Stimulated activated CD8-positive, alpha-beta memory T cell treated with anti-CD3 and anti-CD28 coated beads, Interleukin-4, amount 100 ng/mL, for 48 hours (primary cell): ENCODE data around the gene SMPD1.
"Not testable (repeated sequence)": the region's sequence is repeated elsewhere in the genome, so short reads cannot be mapped to it uniquely, and the experiment has no call there.

ENCODE experiments used
- DNase-seq: peaks from one replicate; pipeline ENCODE4 v3.0.0-alpha.2; 2020

SMPD1 gene

DNA sequence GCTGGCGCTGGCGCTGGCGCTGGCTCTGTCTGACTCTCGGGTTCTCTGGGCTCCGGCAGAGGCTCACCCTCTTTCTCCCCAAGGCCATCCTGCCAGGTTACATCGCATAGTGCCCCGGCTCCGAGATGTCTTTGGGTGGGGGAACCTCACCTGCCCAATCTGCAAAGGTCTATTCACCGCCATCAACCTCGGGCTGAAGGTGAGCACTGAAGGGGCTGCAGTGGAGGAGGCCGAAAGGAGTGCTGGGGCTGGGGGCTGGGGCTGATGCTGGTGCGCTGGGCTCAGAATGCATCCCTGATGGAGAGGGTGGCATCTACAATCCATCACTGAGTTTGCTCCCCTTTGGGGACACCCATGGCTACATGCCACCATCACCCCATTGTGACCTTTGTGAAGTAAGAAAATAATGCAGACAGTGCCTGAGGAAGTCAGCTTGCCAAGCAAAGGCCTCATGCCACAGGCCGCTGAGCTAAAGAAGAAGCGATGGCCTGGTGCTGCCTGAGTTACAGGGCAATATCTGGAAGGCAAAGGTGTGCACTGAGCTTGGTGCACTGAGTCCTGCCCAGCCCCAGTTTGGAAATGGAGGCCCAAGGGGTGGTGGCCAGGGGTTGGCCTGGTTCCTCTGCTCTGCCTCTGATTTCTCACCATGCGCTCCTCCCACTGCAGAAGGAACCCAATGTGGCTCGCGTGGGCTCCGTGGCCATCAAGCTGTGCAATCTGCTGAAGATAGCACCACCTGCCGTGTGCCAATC lies 620 bp downstream of the SMPD1 start:
- DNase-seq: no peak

DNA sequence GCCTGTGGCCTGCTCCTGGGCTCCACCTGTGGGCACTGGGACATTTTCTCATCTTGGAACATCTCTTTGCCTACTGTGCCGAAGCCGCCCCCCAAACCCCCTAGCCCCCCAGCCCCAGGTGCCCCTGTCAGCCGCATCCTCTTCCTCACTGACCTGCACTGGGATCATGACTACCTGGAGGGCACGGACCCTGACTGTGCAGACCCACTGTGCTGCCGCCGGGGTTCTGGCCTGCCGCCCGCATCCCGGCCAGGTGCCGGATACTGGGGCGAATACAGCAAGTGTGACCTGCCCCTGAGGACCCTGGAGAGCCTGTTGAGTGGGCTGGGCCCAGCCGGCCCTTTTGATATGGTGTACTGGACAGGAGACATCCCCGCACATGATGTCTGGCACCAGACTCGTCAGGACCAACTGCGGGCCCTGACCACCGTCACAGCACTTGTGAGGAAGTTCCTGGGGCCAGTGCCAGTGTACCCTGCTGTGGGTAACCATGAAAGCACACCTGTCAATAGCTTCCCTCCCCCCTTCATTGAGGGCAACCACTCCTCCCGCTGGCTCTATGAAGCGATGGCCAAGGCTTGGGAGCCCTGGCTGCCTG lies 1.4 kb downstream of the SMPD1 start:
- DNase-seq: no peak

DNA sequence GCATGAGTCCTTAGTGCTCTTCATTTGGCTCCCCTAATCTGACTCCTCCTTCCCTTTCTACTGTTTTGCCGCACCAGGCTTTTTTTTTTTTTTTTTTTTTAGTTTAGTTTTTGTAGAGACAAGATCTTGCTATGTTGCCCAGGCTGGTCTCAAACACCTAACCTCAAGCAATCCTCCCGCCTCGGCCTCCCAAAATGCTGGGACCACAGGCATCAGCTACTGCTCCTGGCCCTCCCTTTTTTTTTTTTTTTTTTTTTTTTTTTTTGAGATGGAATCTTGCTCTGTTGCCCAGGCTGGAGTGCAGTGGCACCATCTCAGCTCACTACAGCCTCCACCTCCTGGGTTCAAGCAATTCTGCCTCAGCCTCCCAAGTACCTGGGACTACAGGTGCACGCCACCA lies 2.0 kb downstream of the SMPD1 start:
- not testable (repeated sequence) for DNase-seq

DNA sequence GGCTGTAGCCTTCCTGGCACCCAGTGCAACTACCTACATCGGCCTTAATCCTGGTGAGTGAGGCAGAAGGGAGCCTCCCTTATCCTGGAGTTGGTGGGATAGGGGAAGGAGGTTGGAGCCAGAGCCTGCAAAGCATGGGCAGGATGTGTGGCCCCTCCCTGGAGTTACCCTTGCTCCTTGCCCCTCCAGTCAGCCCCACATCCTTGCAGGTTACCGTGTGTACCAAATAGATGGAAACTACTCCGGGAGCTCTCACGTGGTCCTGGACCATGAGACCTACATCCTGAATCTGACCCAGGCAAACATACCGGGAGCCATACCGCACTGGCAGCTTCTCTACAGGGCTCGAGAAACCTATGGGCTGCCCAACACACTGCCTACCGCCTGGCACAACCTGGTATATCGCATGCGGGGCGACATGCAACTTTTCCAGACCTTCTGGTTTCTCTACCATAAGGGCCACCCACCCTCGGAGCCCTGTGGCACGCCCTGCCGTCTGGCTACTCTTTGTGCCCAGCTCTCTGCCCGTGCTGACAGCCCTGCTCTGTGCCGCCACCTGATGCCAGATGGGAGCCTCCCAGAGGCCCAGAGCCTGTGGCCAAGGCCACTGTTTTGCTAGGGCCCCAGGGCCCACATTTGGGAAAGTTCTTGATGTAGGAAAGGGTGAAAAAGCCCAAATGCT lies 3.9 kb downstream of the SMPD1 start:
- no peak for DNase-seq

DNA sequence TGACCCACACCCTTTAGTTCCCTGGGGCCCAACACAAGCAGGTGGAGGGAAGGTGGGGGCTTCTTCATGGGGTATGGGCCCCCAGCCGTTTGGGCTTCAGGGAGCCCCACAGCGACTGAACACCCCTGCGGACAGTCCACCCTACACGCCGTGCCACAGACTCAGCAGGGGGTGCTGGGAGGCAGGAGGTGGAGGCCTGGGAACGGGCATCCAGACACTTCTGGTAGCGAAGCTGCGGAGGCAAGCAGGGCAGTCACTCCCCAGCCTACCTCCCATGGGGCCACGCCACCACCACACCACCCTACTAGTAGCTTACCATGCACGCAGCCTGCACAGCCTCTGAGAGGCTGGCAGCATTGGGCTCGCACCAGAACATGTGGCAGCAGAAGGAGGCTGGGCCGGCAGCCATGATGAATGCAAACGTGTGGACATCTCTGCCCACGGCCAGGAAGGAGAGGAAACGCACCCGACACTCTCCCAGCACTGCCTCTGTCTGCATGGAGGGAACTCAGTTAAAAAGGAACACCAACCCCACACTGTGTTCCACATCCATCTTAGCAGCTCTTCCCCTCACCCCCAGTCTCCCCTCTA lies 5.3 kb downstream of the SMPD1 start:
- no peak for DNase-seq

DNA sequence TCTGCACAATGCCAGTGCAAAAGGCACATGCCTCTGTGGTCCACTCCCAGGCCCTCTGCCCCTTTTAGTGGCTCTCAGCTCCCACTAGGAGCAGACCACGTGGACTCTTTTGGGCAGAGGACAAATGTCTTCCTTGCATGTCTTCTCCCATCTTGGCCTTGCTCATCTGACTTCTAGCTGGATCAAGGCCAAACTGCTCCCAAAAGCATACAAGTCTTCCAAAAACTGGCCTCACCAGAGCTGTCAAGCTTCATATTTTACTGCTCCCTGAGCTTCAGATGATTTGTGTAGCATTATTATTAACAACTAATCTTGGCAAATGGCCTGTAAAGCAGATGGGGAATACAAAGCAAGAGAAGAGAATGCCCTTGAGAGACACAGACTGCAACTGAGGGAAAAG lies 6.9 kb downstream of the SMPD1 start:
- no peak for DNase-seq

DNA sequence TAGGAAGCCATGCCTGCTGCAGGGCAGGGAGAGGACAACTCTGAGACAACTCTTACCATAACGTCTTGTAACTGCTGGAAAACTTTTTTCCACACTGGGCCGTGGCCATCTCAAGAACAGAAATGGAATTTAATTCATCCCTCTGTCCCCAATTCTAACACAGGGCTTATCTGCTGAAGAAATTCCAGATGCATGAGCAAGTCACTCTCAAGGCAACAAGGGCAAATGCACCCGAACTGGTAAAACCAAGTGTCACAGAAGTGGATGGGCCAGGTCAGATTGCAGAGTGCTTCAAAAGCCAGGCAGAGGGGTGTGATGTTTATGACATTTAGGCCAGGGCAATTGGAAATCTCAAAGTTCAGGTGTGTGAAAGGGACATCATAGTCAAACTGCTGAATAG lies 7.4 kb downstream of the SMPD1 start:
- DNase-seq: no peak

DNA sequence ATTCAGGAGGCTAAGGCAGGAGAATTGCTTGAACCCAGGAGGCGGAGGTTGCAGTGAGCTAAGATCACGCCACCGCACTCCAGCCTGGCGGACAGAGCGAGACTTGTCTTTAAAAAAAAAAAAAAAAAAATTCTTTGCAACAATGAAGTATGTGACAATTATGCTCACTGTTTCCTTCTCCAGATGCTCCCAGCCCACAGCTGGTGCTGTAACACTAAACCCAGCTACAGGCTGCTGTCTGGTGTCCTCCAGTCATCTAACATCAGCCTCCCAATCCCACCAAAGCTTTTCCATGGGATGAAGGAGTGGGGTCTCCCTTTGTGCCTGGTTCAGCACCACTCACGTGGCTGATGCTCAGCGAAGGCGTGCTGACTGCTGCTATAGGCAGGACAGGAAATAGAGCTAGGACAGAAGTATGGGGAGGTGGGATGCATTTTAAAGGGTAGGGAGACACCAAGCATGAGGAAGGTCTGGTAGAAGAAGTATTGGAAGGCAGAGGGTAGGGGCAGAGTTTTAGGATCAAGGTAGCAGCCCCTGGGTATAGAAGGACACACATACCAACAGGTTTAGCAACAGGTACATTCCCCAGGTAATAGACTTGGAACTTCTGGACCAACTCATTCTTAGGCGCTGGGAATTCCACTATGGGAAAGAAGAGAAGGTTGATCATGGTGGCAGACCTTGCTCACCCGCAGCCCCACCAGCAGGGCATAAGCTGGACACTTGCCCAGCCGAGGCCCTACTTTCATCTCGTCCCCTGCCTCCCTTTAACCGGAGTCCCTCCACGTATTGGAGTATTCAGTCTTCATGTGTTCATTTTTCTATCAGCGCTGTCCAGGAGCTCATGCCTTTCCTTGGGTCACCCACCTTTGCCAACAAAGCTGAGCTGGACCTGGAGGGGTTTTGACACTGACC lies 10.4 kb downstream of the SMPD1 start:
- no peak for DNase-seq

DNA sequence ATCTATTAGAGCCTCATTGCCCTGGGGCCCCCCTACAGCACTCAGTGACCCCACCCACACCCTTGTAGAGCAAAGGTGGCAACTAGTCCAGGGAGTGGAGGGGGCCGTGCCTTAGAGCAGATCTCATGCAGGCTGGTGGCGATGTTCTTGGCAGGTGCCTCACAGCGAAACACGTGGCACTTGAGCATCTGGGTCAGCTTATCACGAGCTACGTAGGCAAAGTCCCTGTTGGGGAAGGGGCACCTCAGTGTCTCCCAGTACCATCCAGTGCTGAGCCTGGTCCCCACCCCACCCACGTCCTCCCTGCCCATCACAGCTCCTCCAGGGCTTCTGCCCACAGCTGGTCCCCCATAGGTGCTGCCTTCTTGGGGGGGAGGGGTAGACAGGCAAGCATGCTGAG lies 11.2 kb downstream of the SMPD1 start:
- no peak for DNase-seq

DNA sequence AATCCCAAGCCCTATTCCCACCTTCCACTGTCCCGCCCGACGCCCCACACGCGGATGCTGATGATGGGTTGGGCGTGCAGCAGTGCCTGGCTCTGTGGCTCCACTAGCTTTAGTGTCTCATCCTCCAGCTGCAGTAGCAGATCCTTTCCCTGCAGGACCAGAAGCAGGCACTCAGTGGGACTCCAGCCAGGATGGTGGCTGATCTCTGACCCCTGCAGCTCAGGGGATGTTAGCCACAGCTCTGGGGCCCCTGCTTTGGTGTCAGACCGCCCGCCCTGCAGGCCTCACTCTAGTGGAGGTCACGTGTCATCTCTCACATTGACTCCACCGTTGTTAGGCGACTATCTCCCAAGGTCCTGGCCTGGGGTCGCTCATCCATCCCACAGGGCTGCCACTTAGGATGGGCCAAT lies 11.8 kb downstream of the SMPD1 start:
- peak; percentile 51 for DNase-seq

DNA sequence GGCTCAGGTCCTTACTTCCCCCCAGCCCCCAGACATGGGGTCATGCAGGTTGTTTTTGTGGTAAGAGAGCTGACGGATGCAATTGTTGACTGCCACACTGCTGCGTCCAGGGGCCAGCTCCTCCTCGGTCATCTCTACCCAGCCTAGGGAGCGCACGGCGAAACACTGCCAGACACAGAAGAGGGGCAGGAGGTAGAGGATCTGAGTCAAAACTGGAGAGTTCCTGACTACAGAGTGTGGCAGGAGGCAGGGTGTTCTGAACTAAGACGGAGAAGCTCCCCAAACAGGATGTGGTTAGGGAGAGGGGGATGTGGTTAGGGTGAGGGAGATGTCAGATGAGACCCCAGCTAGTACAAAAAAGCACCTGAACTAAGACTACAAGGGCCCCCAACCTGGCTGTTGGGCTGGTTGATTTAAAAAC lies 12.3 kb downstream of the SMPD1 start:
- DNase-seq: peak; percentile 75

DNA sequence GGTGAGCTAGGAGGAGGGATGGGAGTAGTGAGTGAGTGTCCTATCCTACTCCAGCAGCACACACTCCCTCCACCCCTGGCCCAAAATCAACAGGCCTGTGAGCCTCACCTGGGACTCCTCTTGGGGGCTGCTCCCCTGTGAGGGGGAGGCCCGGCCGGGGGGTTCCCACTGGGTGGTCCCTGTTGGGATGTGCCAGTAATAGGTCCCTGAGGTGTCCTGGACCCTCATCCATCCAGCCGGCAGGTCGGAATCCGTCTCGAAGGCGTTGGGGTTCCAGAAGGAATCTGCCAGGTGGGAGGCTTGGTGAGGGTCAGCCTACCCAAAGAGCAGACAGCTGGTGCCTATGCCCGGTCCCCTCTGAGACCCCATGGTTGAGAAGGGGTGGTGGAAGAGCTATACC lies 13.3 kb downstream of the SMPD1 start:
- no peak for DNase-seq

DNA sequence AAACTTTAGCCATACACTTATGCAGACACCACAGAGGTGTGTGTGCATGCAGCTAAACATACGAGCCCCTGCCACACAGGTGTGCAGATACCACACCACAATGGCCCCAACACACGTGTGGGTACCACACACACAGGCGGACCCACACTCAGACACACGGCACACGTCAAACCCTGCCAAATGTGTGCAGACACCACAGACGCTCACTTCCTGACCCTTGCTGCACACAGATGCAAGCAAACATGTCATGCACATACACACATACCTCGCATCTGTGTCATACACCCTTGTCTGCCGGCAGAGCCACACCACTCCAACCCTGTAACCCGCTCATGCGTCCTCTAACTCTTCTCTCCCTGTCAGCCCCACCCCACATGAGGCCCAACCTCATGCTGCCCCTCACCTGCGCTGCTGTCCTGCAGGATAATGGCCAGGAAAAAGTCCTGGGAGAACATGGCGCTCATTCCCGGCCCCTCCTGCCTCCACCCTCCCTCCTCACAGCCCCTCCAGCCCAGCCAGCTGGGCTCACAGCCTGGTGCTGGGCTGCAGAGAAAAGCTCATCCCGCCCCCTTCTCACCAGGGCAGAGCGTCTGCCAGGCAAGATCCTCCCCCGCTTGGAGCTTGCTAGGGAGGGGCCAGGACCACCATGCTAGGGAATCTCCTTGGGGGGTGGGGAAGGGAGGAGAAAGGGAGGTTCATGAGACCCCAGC lies 14.2 kb downstream of the SMPD1 start:
- DNase-seq: no peak

DNA sequence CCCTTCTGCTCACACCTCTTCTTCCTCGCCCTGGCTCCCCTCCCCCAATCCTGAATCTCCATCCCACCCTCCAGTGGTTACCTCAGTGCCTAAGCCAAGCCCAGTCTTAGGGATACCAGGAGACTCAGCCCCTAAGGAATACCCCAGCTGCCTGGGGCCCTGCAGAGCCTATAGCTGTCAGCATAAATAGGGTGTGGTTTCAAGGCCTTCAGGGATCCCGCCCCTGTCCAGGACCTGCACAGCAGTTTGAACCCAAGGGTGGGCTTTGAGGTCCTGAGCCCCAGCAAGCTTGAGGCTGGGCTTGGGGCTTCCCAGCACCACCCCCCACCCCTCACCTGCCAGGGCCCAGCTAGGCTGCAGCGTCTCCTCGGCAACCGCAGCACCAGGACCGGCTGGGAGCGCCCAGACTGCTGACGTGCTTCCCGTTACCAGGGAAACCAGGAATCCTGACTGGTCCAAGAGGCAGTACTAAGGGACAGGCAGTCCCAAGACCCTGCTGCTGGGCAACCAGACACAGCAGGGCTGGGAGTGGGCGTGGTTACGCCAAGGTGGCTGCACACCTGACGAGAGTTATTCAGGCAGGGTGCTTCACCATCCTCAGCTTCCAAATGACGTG lies 14.9 kb downstream of the SMPD1 start:
- no peak for DNase-seq

DNA sequence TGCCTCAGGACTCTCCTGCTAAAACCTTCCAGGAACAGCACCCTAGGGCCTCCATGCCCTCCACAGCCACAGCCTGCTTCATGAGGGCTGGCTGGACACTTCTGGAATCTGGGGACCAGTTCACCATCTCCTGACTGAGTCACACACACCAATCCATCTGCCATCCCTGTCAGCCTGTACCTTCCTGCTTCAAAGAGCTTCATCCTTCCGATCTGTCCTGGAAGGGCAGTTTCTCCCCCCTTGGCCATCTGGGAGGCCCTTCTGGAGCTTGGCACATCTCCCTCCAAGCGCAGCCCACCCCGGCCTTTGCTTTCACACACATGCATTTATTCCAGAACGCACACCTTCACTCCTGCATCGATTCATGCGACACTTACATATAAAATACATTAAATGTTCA lies 15.6 kb downstream of the SMPD1 start:
- no peak for DNase-seq

DNA sequence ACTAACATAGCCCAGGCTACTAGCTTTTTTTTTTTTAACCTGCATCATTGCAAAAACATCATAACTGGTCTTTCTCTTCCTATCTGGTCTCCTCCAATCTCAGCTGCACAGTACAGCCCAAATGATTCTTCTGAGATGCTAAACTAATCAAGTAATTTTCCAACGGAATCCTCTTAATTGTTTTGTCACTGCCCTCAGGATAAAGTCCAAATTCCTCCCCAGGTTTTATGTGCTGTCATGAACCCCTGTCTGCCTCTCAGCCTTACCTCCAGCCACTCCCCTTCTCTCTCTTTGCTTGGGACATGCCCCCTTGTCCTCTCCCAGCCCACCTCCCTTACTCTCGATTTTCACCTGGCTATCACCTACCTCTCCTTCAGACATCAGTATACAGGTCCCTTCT lies 16.1 kb downstream of the SMPD1 start:
- no peak for DNase-seq

DNA sequence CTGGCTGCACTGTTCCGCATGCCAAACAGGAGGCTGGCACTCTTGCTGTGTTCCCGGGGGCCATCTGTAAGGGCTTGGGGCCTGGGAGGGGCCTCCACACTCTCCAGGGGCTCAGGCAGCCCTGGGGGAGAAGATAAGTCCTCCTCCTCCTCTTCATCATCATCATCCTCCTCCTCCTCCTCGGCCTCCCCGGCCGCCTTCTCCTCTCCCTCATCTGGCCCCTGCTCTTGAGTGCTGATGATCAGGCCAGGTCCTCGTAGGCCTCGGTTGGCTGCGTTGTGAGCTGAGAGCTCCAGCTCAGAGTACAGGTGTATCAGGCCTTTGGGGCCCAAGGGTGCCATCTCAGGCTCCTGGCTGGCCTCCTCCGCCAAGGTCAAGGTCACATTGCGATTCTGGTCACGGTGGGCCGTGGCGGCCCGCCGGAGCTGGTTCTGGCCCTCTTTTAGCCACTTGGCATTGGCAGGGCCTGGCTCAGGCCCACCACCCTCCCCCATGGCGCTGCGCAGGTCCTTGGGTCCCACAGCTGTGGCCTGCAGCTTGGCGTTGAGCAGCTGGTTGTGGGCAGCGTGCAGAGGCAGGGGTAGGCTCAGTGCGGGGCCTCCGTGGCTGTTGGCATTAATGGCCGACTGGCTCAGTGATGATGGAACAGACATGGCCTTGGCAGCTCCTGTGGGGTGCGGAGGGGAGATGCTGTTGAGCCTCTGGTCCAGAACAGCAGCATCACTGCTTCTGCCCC lies 20.6 kb downstream of the SMPD1 start:
- DNase-seq: no peak

DNA sequence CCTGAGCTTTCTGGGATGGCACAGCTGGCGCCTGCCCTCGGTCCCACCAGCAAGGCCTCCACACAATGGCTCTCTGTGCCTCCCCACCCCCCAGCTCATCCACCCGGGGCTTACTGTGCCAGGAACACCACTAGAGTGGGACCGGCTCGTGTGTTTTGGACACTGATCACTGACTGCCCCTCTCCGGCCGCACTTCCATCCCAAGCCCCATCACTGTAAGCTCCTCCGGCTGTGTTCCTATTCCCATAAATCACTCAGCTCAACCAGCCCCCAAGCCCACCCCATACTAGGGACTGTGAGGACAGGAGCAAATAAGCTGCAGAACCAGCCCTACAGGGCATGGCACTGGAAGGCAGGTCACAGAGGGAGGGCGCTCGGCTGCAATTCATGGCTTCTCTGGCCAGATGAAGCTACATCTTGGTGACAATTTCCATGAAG lies 21.3 kb downstream of the SMPD1 start:
- no peak for DNase-seq

DNA sequence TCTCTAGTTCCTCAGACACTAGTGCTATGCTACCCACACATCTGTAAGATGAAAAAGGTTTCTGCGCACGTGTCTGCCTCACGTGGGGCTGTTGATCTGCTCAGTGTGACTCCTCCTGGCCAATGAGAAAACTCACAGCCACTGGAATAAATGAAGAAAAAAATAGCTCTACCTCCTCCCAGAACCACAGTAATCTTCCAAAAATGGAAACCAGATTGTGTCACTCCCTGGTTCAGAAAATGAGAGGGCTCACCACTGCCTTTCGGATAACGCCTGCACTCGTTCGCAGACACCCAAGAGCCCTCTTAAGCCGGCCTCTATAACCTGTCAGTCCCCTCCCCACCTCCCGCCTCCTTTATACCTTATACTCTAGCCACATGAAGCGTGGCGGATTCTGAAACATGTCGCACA lies 23.5 kb downstream of the SMPD1 start:
- DNase-seq: peak; percentile 71

DNA sequence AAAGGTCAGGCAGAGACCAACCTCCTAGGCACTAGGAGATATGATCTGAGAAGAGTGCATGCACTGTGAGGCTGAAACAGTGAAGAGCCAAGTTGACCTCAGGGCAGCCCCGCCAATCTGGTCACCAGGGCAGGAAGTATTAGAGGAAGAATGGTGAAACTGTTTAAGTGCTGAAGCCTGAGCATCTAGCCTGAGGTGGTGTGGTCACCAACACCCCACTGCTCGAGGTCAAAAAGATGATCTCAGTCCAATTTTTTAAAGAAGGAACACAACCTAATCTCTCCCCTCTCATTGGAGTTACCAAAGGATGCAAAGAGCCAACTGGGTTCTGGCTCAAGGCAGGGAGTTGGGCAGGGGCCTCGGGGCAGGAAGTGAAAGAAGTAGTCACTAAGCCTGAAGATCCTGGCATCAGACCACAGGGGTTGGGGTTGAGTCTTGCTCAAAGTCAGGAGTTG lies 24.6 kb downstream of the SMPD1 start:
- peak; percentile 58 for DNase-seq

DNA sequence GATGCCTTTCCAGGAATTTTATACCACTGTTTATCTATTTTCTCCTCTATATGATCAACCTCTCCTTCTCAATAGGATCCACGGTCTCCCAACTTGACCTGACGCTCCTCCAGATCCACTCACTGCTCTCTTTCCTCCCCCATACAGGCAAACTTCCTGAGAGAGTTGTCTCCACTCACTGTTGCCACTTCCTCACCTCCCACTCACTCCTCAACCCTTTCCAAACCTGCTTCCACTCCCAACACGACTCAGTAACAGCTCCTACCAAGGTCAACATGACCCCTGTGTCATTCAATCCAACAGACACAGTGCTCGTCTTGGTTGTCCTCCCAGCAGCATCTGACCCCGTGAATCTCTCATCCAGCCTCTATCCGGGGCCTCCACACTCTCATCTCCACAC lies 25.5 kb downstream of the SMPD1 start:
- no peak for DNase-seq
